IMR-90 (cell line): ENCODE measurements around the gene VPS35.

Experiments
- CTCF ChIP-seq: conservative IDR thresholded peaks from 2 replicates; pipeline ENCODE4 v1.5.1; 2012; ENCODE audit warnings: mild to moderate bottlenecking, low read depth, low read length, improper control_type of control experiment
- POLR2A ChIP-seq: IDR thresholded peaks from 2 replicates; pipeline ENCODE4 v1.6.1; 2012; ENCODE audit warnings: mild to moderate bottlenecking, low read depth, low read length

GRCh38 chr16:46689365-46690280 is 645 bp upstream of the VPS35 start, which contains the start of gene ORC6:
- TF ChIP-seq CTCF (peak; percentile 64), POLR2A (peak; percentile 74)
